HG02981 (cell line): ENCODE data around the gene ASRGL1.
"Not testable (repeated sequence)": the region's sequence is repeated elsewhere in the genome, so short reads cannot be mapped to it uniquely, and the experiment has no call there.

ENCODE experiments used
- ATAC-seq: cut with Tn5 transposase; IDR thresholded peaks from one replicate; pipeline ENCODE4 v1.9.1; 2021; ENCODE audit warnings: mild to moderate bottlenecking, moderate library complexity; ENCODE audit not compliant: unreplicated experiment

ASRGL1 gene

GRCh38 chr11:62337303-62338181, at the start of gene ASRGL1:
Gene ASRGL1, plus strand, starts transcription at chr11:62337448. Its CDS starts 530 bp downstream, at chr11:62337978.
- no peak for ATAC-seq

GRCh38 chr11:62295504-62295903, 41.7 kb upstream of the ASRGL1 start:
- no peak for ATAC-seq

GRCh38 chr11:62298975-62299374, 38.3 kb upstream of the ASRGL1 start, which contains the start of gene SCGB1D4:
Gene SCGB1D4, minus strand, starts transcription at chr11:62299075. Its CDS starts 65 bp downstream, at chr11:62299010.
- no peak for ATAC-seq

- ATAC-seq = no peak
These were observed 31.0 kb upstream of the ASRGL1 start for GRCh38 chr11:62306227-62306626.

GRCh38 chr11:62307950-62308349, 29.3 kb upstream of the ASRGL1 start:
- no peak for ATAC-seq

GRCh38 chr11:62309991-62310390, 27.3 kb upstream of the ASRGL1 start:
- no peak for ATAC-seq

- no peak for ATAC-seq
These were observed 21.8 kb upstream of the ASRGL1 start for GRCh38 chr11:62315431-62315830.

- ATAC-seq = no peak
These were observed 14.7 kb upstream of the ASRGL1 start for GRCh38 chr11:62322524-62322923.

GRCh38 chr11:62324731-62325556, 12.3 kb upstream of the ASRGL1 start:
- no peak for ATAC-seq

GRCh38 chr11:62325781-62326180, 11.5 kb upstream of the ASRGL1 start:
- not testable (repeated sequence) for ATAC-seq

GRCh38 chr11:62326719-62327118, 10.5 kb upstream of the ASRGL1 start:
- ATAC-seq = not testable (repeated sequence)

GRCh38 chr11:62327541-62327940, 9.7 kb upstream of the ASRGL1 start:
- not testable (repeated sequence) for ATAC-seq

GRCh38 chr11:62331264-62331663, 6.0 kb upstream of the ASRGL1 start:
- not testable (repeated sequence) for ATAC-seq

GRCh38 chr11:62333768-62334167, 3.5 kb upstream of the ASRGL1 start:
- no peak for ATAC-seq

- ATAC-seq = not testable (repeated sequence)
These were observed 322 bp upstream of the ASRGL1 start for GRCh38 chr11:62336949-62337302.

GRCh38 chr11:62338218-62338617, 970 bp downstream of the ASRGL1 start:
- no peak for ATAC-seq

GRCh38 chr11:62340269-62340901, 3.1 kb downstream of the ASRGL1 start:
- ATAC-seq = no peak

- ATAC-seq = no peak
These were observed 4.3 kb downstream of the ASRGL1 start for GRCh38 chr11:62341588-62341987.

- ATAC-seq = not testable (repeated sequence)
These were observed 6.5 kb downstream of the ASRGL1 start for GRCh38 chr11:62343646-62344190.

GRCh38 chr11:62344210-62344609, 7.0 kb downstream of the ASRGL1 start:
- no peak for ATAC-seq

- no peak for ATAC-seq
These were observed 8.6 kb downstream of the ASRGL1 start for GRCh38 chr11:62345861-62346260.
